MM.1S (cell line): ENCODE results near the gene CNMD.

ENCODE experiments used
- DNase-seq: peaks from one replicate; pipeline ENCODE4 v3.0.0-alpha.2; 2015
- H2AFZ ChIP-seq: fragments of 300-600 bp; sonication (generic); 2 replicates; pipeline ENCODE4 v1.6.0; 2016; ENCODE audit warnings: antibody characterized with exemption, low read length
- H3F3A ChIP-seq: fragments of 300-600 bp; sonication (generic); 2 replicates; pipeline ENCODE4 v1.6.1; 2016; ENCODE audit warnings: mild to moderate bottlenecking, antibody characterized with exemption, low read length, moderate library complexity, mixed read lengths; ENCODE audit not compliant: insufficient read depth
- H3K27ac ChIP-seq: fragments of 300-600 bp; sonication (generic); 2 replicates; pipeline ENCODE4 v1.5.1; 2016; ENCODE audit warnings: mild to moderate bottlenecking, low read length
- H3K27me3 ChIP-seq: fragments of 300-600 bp; sonication (generic); replicated peaks from 2 replicates; pipeline ENCODE4 v1.6.0; 2016; ENCODE audit warnings: low read length; ENCODE audit not compliant: insufficient read depth
- H3K36me3 ChIP-seq: fragments of 300-600 bp; sonication (generic); replicated peaks from 2 replicates; pipeline ENCODE4 v1.6.1; 2016; ENCODE audit warnings: mild to moderate bottlenecking, low read length, mixed read lengths; ENCODE audit not compliant: insufficient read depth
- H3K4me1 ChIP-seq: fragments of 300-600 bp; sonication (generic); 2 replicates; pipeline ENCODE4 v1.6.1; 2016; ENCODE audit warnings: low read length, mixed read lengths
- H3K4me2 ChIP-seq: fragments of 300-600 bp; sonication (generic); 2 replicates; pipeline ENCODE4 v1.6.0; 2016; ENCODE audit warnings: low read depth, low read length
- H3K4me3 ChIP-seq: fragments of 300-600 bp; sonication (generic); 2 replicates; pipeline ENCODE4 v1.5.1; 2016; ENCODE audit warnings: low read length, mixed read lengths
- H3K79me2 ChIP-seq: fragments of 300-600 bp; sonication (generic); 2 replicates; pipeline ENCODE4 v1.6.1; 2016; ENCODE audit warnings: mixed run types, low read length, mixed read lengths
- H3K9ac ChIP-seq: fragments of 300-600 bp; sonication (generic); 2 replicates; pipeline ENCODE4 v1.6.1; 2016; ENCODE audit warnings: low read length, mixed read lengths
- H3K9me2 ChIP-seq: fragments of 300-600 bp; sonication (generic); replicated peaks from 2 replicates; pipeline ENCODE4 v1.6.1; 2016; ENCODE audit warnings: mild to moderate bottlenecking, low read length, mixed read lengths; ENCODE audit not compliant: insufficient read depth
- H3K9me3 ChIP-seq: fragments of 300-600 bp; sonication (generic); replicated peaks from 2 replicates; pipeline ENCODE4 v1.6.1; 2016; ENCODE audit warnings: mild to moderate bottlenecking, low read length, mixed read lengths; ENCODE audit not compliant: insufficient read depth
- H4K20me1 ChIP-seq: fragments of 300-600 bp; sonication (generic); 2 replicates; pipeline ENCODE4 v1.6.1; 2016; ENCODE audit warnings: mild to moderate bottlenecking, low read length, moderate library complexity, mixed read lengths; ENCODE audit not compliant: insufficient read depth
- EZH2 ChIP-seq: fragments of 300-600 bp; sonication (generic); optimal IDR thresholded peaks from 2 replicates; pipeline ENCODE3; 2017; ENCODE audit warnings: low read depth, mild to moderate bottlenecking, antibody characterized with exemption, low read length, mixed read lengths
- EZH2phosphoT487 ChIP-seq: fragments of 300-600 bp; sonication (generic); IDR thresholded peaks from 2 replicates; pipeline ENCODE4 v1.6.1; 2018; ENCODE audit warnings: antibody characterized with exemption, low read length
- TF ChIP-seq, protein P1 (sequence below): fragments of 300-600 bp; sonication (generic); IDR thresholded peaks from 2 replicates; pipeline ENCODE4 v1.5.1; 2016; ENCODE audit warnings: antibody characterized with exemption, low read length, mixed read lengths

The CNMD gene

GRCh38 chr13:52737451-52737850, 2.2 kb downstream of the CNMD start:
- H3K9ac ChIP-seq, result no peak overlapping the region

GRCh38 chr13:52736891-52737290, 2.7 kb downstream of the CNMD start:
- H2AFZ ChIP-seq, result no peak overlapping the region
- H3K4me3 ChIP-seq, result no peak overlapping the region
- no peaks in the 10 kb centered on the region for H3K9me3 ChIP-seq
- DNase-seq, result no peak
- no peaks in the 10 kb centered on the region for H3K36me3 ChIP-seq
- no peak overlapping the region for H3K4me2 ChIP-seq
- no peaks in the 10 kb centered on the region for H3F3A ChIP-seq
- no peaks in the 10 kb centered on the region for H3K9me2 ChIP-seq
- H3K9ac ChIP-seq, result no peak overlapping the region
- TF ChIP-seq EZH2phosphoT487 (no peak), EZH2 (no peak)
- TF ChIP-seq, protein P1, sequence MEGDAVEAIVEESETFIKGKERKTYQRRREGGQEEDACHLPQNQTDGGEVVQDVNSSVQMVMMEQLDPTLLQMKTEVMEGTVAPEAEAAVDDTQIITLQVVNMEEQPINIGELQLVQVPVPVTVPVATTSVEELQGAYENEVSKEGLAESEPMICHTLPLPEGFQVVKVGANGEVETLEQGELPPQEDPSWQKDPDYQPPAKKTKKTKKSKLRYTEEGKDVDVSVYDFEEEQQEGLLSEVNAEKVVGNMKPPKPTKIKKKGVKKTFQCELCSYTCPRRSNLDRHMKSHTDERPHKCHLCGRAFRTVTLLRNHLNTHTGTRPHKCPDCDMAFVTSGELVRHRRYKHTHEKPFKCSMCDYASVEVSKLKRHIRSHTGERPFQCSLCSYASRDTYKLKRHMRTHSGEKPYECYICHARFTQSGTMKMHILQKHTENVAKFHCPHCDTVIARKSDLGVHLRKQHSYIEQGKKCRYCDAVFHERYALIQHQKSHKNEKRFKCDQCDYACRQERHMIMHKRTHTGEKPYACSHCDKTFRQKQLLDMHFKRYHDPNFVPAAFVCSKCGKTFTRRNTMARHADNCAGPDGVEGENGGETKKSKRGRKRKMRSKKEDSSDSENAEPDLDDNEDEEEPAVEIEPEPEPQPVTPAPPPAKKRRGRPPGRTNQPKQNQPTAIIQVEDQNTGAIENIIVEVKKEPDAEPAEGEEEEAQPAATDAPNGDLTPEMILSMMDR, result no peak
- H4K20me1 ChIP-seq, result no peaks in the 10 kb centered on the region
- no peaks in the 10 kb centered on the region for H3K79me2 ChIP-seq
- no peaks in the 10 kb centered on the region for H3K27me3 ChIP-seq
- no peak overlapping the region for H3K27ac ChIP-seq
- H3K4me1 ChIP-seq, result no peaks in the 10 kb centered on the region

More at GRCh38 chr13:52737451-52737850, 2.2 kb downstream of the CNMD start:
- Histone ChIP-seq H3K36me3 (no peaks in the 10 kb centered on the region), H3K27ac (no peak overlapping the region), H3K79me2 (no peaks in the 10 kb centered on the region), H3K4me3 (no peak overlapping the region), H3K4me1 (no peaks in the 10 kb centered on the region), H2AFZ (no peak overlapping the region), H4K20me1 (no peaks in the 10 kb centered on the region), H3K9me3 (no peaks in the 10 kb centered on the region), H3F3A (no peaks in the 10 kb centered on the region), H3K4me2 (no peak overlapping the region), H3K9me2 (no peaks in the 10 kb centered on the region), H3K27me3 (no peaks in the 10 kb centered on the region)
- TF ChIP-seq EZH2phosphoT487 (no peak), EZH2 (no peak)
- TF ChIP-seq, protein P1, result no peak
- DNase-seq, result no peak

GRCh38 chr13:52734075-52734623, 5.5 kb downstream of the CNMD start:
- TF ChIP-seq, protein P1, result no peak
- no peak for TF ChIP-seq EZH2
- TF ChIP-seq EZH2phosphoT487, result no peak
- no peak overlapping the region for H3K4me2 ChIP-seq
- H3K4me3 ChIP-seq, result no peak overlapping the region
- H4K20me1 ChIP-seq, result no peaks in the 10 kb centered on the region
- no peak for DNase-seq
- H3K4me1 ChIP-seq, result no peaks in the 10 kb centered on the region
- H3F3A ChIP-seq, result no peaks in the 10 kb centered on the region
- no peaks in the 10 kb centered on the region for H3K36me3 ChIP-seq
- H3K27ac ChIP-seq, result no peak overlapping the region
- no peaks in the 10 kb centered on the region for H3K27me3 ChIP-seq
- H3K79me2 ChIP-seq, result no peaks in the 10 kb centered on the region
- H3K9me2 ChIP-seq, result no peaks in the 10 kb centered on the region
- H2AFZ ChIP-seq, result no peak overlapping the region
- no peak overlapping the region for H3K9ac ChIP-seq
- no peaks in the 10 kb centered on the region for H3K9me3 ChIP-seq
